ENCODE measurements around the gene ADGRF3.

DNA sequence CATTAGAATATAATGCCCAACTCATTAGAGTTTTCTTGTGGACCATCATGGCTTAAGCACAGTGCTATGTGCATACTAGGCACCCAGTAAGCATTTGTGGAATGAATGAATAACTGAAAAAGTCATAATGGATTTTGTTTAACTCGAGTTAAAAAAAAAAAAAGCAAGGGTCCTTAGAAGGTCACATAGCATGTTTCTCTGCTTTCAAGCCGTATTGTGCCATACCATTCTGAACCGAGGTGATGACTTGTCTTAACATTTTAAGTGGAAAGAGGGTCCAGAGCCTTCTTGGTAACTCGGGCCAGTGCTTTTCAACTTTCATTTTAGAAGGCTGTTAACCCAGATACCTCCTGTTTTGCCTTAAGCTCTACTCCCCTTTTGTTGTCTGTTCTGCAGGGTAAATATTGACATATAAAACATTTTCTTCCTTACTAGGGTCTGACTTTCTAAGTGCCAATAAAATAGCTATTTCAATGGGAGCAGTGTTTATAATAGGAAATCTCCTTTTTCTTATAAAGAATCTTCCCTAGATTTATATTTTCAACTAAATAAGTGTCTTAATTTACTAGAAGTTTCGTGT, 787 bp upstream of the ADGRF3 start:
- no peak for TF ChIP-seq CTCF (conservative IDR thresholded peaks at IDR 0.05)
- no peak for TF ChIP-seq ZFX (IDR thresholded peaks at IDR 0.05)

Measured in C4-2B (cell line).